ENCODE results near the gene GCN1. TPM values are rescaled to one million over a fixed set of nuclear protein-coding genes. Genes with fewer than 3 reads are reported as not detected.

The GCN1 gene
- total RNA-seq, 2 experiments from 2014 or later: 130 to 137 TPM

DNA sequence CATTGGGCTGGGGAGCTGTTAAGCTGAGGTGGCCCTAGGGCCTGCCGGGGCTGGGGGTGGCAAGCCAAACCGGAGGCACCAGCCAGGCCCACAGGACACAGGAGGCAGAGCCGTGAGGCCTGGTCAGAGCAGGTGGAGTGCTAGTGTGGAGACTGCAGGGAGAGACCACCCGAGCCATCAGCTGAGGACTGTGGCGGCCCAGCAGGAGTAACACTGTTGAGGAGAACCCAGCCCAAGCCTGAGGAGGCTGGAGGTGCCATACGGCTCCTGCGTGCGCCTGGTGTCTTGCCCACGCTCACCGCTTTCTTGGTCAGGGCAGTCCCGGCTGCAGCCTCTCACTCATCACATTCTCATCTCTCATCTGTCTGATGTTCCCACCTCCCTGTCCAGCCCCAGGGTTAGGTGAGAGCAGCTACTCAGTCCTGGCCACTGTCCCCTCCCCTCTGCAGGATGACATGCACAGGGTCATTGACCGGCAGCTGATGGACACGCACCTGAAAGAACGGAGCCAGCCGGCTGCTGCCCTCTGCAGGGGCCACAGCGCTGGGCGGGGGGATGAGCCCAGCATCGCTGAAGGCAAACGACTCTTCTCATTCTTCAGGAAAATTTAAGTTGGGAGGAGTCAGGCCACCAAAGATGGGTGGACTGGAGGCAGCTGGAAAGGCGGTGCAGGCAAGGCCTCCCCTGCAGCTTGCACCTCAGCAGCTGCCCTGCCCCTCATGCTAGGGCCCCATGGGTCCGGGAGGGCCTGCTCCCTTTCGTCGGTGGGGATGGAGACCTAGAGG is 101.8 kb downstream of the GCN1 start:
- ChIA-PET CTCF (no interaction called here), POLR2A (interaction anchor here (1.0 to 3.5 kb wide), 3 partner anchors 23 to 103 kb away, joined by 3 to 16 read pairs (median 5); partner anchors contain the start of gene RAB35)
- peak overlapping the region; percentile 55 for H3K27ac Mint-ChIP-seq
- H3K9me3 Mint-ChIP-seq: no peaks in the 10 kb centered on the region
- TF ChIP-seq, protein P1, sequence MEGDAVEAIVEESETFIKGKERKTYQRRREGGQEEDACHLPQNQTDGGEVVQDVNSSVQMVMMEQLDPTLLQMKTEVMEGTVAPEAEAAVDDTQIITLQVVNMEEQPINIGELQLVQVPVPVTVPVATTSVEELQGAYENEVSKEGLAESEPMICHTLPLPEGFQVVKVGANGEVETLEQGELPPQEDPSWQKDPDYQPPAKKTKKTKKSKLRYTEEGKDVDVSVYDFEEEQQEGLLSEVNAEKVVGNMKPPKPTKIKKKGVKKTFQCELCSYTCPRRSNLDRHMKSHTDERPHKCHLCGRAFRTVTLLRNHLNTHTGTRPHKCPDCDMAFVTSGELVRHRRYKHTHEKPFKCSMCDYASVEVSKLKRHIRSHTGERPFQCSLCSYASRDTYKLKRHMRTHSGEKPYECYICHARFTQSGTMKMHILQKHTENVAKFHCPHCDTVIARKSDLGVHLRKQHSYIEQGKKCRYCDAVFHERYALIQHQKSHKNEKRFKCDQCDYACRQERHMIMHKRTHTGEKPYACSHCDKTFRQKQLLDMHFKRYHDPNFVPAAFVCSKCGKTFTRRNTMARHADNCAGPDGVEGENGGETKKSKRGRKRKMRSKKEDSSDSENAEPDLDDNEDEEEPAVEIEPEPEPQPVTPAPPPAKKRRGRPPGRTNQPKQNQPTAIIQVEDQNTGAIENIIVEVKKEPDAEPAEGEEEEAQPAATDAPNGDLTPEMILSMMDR (IDR thresholded peaks at IDR 0.05): no peak
- DNase-seq (no peak), ATAC-seq (no peak)
- H3K27me3 Mint-ChIP-seq: no peaks in the 10 kb centered on the region
- H3K36me3 Mint-ChIP-seq (ENCODE audit: low read depth): peaks cover 34% of the 10 kb centered on the region
- H3K4me1 Mint-ChIP-seq (ENCODE audit: low read depth): peaks cover 5% of the 10 kb centered on the region
- intact Hi-C loops (cut with micrococcal nuclease): no loop called here
- no peak overlapping the region for H3K4me3 Mint-ChIP-seq

DNA sequence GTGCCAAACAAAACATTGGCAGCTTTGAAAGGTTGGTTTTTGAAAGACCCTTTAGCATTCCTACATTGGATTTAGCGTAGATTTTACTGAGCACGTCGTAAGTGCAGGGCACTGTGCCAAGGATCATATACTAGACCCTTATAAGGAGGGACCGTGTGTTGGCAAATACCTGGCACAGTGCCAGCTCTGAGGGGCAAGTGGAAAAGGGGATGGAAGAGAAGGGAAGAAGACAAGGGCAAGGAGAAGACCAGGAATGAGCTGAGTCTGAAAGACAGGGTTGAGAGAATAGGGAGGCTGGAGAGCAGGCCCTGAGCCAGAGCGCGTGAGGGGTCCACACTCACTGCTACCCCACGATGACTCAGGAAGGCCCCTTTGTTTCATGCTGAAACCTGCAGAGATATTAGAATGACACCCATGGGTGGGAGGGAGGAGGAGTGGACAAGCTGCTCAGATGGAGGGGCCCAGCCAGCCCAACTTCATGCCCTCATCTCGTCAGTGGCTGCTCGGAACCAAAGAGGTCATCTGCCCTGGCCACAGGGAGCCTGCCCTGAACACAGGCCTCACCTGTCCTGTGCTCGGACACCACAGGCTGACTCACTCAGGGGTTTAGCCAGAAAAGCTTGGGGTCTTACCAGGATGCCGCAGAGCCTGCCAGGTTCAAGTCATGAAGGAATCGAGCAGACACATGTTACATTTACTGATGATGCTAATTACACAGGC is 103.0 kb downstream of the GCN1 start:
- peaks cover 41% of the 10 kb centered on the region for H3K36me3 Mint-ChIP-seq (ENCODE audit: low read depth)
- H3K27me3 Mint-ChIP-seq: no peaks in the 10 kb centered on the region
- POLR2A ChIA-PET: interaction anchor here (1.0 to 1.4 kb wide), 5 partner anchors 13 to 102 kb away, joined by 3 to 5 read pairs (median 4); no protein-coding TSS in a partner anchor
- peaks cover 15% of the 10 kb centered on the region for H3K4me1 Mint-ChIP-seq (ENCODE audit: low read depth)
- no peak overlapping the region for H3K4me3 Mint-ChIP-seq
- no peak for ATAC-seq
- TF ChIP-seq, protein P1 (IDR thresholded peaks at IDR 0.05): no peak
- peak overlapping the region; percentile 43 for H3K27ac Mint-ChIP-seq
- CTCF ChIA-PET: no interaction called here
- H3K9me3 Mint-ChIP-seq: no peaks in the 10 kb centered on the region
- no peak for DNase-seq
- intact Hi-C loops (cut with micrococcal nuclease): no loop called here

DNA sequence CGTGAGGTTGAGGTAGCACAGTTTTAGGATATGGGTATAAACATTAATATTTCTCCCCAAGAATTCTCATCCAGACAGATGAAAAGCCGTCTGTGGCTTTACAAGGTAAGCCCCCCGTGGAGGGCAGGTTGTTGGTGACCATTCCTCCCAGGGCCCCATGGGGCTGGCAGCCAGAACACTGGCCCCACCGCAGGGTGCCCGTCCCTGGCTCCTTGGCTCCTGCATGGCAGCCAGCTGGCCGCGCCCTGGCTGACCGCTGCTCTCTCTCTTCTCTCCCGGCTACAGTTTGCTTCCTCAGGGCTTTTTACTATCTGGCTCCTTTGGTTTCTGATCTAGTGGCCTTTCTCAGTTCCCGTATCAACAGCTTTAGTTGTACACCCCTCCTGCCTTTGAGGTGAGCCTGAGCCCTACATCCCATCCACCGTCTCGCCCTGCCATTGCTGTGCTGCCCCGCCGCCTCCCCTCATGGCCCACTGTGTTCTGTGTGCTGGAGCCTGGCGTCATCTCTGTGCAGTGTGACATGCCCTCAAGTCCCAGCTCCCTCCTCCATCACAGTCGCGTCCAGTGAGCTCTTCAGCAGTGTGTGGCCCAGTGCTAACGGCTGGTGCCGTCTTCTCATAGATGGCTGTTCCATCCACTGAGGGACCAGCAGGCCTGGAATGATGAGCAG is 103.8 kb downstream of the GCN1 start:
- intact Hi-C loops (cut with micrococcal nuclease): no loop called here
- TF ChIP-seq, protein P1 (IDR thresholded peaks at IDR 0.05): no peak
- ATAC-seq: no peak
- Mint-ChIP-seq H3K4me3 (no peak overlapping the region), H3K27me3 (no peaks in the 10 kb centered on the region), H3K27ac (no peak overlapping the region), H3K36me3 (ENCODE audit: low read depth) (peaks cover 42% of the 10 kb centered on the region), H3K4me1 (ENCODE audit: low read depth) (peaks cover 23% of the 10 kb centered on the region), H3K9me3 (no peaks in the 10 kb centered on the region)
- ChIA-PET POLR2A (interaction anchor here (1.0 to 1.4 kb wide), 5 partner anchors 12 to 201 kb away, joined by 3 to 5 read pairs (median 4); no protein-coding TSS in a partner anchor), CTCF (no interaction called here)
- DNase-seq: no peak

DNA sequence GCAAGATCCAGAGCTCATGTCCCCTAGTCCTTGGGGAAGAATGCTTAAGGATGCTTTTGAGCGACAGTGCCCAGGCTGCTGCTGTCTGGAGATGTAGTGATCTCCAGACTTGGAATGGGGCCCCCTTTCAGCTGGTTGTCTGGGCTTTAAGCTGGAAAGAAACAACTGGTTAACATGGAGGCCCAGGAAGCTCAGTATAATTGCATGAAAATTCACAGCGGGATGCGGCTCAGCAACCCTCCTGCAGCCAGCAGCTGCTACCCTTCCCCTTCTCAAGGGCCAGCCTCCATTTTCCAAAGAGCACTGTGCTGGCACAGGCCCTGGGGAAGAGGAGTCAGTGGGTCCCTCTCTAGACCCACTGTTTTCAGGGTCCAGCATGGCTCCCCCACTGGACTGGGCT is 104.3 kb downstream of the GCN1 start:
- TF ChIP-seq, protein P1 (IDR thresholded peaks at IDR 0.05): no peak
- Mint-ChIP-seq H3K27ac (no peak overlapping the region), H3K4me1 (ENCODE audit: low read depth) (peaks cover 27% of the 10 kb centered on the region), H3K36me3 (ENCODE audit: low read depth) (peaks cover 45% of the 10 kb centered on the region), H3K27me3 (no peaks in the 10 kb centered on the region), H3K9me3 (no peaks in the 10 kb centered on the region), H3K4me3 (no peak overlapping the region)
- DNase-seq (no peak), ATAC-seq (no peak)
- POLR2A ChIA-PET: interaction anchor here (1.0 to 1.4 kb wide), 5 partner anchors 12 to 201 kb away, joined by 3 to 5 read pairs (median 4); no protein-coding TSS in a partner anchor
- intact Hi-C loops (cut with micrococcal nuclease): no loop called here
- CTCF ChIA-PET: no interaction called here
